HG03378 (cell line): Measurements from ENCODE around the gene HOXD4.

ENCODE experiments used
- ATAC-seq: cut with Tn5 transposase; IDR thresholded peaks from one replicate; pipeline ENCODE4 v1.9.1; 2021; ENCODE audit warnings: mild to moderate bottlenecking, moderate library complexity; ENCODE audit not compliant: unreplicated experiment

The HOXD4 gene

GRCh38 chr2:176139661-176140512 is 11.5 kb upstream of the HOXD4 start:
- no peak for ATAC-seq

- peak; percentile 79 for ATAC-seq
Observed at GRCh38 chr2:176140513-176141317, 10.6 kb upstream of the HOXD4 start.

DNA sequence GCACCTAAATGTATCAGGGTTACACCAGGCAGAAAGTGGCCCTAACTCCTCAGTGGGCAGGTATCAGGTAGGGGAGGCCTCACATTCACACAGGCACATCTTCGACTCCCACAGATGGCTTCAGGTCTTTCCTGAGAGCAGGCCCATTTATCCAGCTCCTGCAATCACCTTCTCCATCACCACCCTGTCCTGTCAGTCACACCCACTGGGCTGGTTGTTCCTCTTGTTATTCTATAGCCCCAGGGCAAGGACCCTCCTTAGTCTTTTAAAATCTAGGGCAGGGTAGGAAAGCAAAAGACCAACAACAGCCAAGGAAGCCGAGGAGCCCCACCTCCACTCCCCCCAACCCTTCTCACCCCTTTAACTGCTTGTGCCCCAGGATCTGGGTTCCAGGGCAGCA is 9.1 kb upstream of the HOXD4 start:
- ATAC-seq: no peak

- ATAC-seq: no peak
Observed at GRCh38 chr2:176145085-176145969, 6.0 kb upstream of the HOXD4 start.

DNA sequence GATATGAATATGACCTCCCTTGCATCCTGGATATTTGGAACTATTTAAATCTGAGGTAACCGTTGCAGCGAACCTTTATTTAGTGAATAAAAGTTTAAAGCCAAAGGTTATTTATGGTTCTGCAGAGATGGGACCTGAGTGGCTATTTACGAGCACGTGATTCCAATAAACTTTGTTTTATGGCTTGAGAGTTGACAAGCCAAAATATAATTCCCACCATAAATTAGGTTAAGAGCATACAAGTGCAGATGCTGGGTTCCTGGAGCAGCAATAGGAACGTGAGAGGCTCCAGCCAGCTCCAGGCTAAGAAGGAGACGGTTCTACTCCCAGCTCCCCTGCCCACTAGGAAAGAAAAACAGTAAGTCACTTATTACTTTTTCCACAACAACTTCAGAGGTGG is 5.2 kb upstream of the HOXD4 start:
- no peak for ATAC-seq

GRCh38 chr2:176146645-176147044 is 4.7 kb upstream of the HOXD4 start:
- no peak for ATAC-seq

- no peak for ATAC-seq
Observed at GRCh38 chr2:176147210-176147799, 4.0 kb upstream of the HOXD4 start.

GRCh38 chr2:176147800-176148496 is 3.4 kb upstream of the HOXD4 start:
- no peak for ATAC-seq

DNA sequence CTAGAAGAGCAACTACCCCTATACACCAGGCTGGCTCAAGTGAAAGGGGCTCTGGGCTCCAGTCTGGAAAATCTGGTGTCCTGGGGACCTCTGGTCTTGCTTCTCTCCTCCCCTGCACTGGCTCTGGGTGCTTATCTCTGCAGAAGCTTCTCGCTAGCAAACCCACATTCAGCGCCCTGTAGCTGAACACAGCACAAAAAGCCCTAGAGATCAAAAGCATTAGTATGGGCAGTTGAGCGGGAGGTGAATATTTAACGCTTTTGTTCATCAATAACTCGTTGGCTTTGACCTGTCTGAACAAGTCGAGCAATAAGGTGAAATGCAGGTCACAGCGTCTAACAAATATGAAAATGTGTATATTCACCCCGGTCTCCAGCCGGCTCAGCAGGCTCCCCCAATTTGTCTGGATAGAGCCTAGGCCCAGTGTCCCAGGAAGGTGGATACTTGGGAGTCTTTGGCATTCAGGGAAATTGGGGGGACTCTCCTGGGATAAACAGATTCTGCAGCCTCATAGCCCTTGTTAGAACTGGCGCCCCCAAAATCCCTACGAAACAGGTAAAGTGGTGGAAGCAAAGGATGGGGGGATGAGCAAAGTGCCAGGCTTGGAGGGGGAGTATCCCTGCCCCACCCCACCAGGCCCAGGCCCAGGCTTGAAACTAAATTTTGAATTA is 2.5 kb upstream of the HOXD4 start:
- ATAC-seq: no peak

DNA sequence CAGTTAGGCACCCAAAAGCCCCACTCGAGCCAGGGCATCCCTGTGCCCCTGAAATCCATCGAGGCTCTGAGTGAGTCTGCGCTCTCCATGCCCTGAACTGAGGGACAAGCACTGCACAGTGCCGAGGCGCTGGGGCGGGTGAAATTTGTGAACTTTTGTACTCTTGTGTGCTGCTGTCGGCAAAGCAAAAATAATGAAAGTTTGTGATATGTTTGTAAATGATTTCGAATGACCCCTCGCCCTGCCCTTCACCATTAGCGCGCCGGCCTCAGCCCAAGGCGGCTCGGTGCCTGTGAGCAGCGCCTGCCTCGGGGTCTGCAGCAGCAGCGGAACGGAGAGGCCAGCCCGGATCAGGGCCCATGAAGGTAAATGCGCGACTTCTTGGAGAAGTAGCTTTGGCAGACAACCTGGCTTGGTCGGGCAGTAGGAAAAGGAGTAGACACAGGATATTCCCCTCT is 1.8 kb upstream of the HOXD4 start:
- no peak for ATAC-seq

DNA sequence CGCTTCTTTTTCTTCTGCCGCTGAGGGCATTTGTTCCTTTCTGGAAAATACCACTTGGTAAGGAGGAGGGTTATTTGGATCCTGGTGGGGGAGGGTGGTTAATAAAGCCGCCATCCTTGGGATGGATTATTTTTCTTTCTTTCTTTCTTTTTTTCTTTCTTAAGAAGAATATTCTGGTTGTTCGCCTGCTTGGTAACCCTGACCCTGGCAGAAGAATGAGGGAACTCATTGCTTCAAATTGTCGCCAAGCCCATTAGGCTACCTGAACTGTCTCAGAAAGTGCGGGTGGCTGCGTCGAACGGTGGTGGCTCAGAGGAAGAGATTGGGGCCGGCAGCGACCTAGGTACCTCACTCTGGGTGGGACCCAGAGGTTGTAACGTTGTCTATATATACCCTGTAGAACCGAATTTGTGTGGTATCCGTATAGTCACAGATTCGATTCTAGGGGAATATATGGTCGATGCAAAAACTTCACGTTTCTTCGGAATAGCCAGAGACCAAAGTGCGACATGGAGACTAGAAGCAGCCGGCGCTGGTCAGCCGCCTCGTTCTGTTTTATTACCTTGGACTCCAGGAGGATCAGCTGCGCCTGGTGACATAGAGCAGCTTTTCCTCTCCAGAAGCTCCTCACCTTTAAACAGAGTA is 1.3 kb upstream of the HOXD4 start:
- ATAC-seq: no peak

DNA sequence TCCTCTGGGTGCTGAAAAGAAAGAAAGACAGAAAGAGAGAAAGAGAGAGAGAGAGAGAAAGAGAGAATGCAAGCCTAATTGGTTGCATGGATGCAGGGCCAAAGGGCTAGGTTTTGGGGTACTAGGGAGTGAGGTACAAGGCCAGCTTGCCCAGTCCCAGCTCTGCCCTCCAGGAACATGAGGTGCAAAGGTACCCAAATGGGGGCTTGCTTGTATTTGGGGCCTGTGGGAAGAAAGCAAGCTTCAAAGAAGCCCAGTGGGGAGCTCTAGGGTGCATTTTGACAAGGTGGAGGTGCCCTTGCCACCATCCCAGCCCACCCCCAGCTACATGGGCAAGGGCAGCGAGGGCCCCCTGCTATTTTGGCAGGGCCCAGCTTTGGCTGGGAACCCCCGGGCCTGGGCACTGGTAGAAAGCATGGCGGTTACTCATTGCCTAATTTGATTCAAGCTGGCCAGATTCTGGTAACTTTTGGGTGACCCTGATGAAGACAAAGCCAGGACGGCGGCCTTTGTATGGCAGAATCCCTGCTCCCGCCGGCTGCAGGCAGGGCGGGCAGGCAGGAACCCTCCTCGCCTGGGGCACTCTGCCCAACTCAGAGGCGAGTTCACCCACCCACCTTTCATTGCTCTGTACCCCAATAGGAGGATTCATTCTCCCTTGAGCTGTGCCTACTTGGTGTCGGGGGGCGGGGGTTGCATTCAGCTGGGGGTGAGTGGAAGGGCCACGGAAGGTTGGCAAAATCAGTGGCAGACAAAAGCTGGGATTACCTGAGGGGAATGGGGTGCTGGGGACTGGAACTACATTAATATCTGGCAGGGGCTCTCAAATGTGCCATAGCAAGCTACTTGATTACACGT is 537 bp upstream of the HOXD4 start:
- no peak for ATAC-seq

GRCh38 chr2:176152350-176153181 is 1.2 kb downstream of the HOXD4 start:
- ATAC-seq: no peak

- ATAC-seq: no peak
Observed at GRCh38 chr2:176154576-176155252, 3.4 kb downstream of the HOXD4 start.

DNA sequence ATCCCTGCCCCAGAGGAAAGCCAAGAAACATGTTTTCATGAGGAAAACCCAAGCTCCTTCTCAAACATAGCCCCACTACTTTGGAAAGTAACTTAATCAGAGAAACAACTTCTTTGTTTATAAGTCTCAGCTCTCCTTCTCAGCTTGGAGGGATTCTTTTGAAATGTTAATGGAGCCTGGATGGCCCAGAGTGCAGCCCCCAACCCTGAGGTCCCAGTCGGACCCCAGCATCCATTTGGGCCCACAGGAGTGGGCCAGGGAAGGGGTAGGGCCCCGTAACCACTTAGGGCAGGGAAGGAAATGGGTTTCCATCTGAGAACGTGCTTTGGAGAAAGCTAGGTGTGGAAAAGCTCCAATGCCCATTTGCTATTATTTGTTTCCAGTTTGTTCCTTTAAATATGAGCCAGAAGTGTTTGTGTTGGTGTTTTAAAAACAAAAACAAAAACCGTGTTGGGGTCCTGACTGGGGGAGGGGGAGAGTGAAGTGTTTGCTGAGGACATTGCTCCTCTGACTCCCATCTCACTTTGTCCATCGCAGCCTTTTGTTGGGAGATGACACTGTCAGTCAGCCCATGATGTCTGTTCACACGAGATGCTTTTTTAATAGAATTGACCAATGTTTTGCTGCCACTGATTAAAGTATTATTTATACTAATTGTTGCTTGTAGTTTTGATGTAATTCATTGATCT is 4.2 kb downstream of the HOXD4 start:
- no peak for ATAC-seq

GRCh38 chr2:176156301-176156806 is 5.0 kb downstream of the HOXD4 start:
- no peak for ATAC-seq
